Endothelial cell of umbilical vein (primary cell): ENCODE results near the gene BCAR1.

Experiments
- POLR2AphosphoS5 ChIP-seq: IDR thresholded peaks from 2 replicates; pipeline ENCODE4 v1.6.1; 2012; ENCODE audit warnings: low read depth, mild to moderate bottlenecking, control low read depth, low read length, moderate library complexity; ENCODE audit not compliant: insufficient read depth
- TF ChIP-seq, protein P1 (sequence below), 2 donors: IDR thresholded peaks; 1 replicate in 1 of 2; 2 replicates in 1 of 2; pipeline ENCODE4 v1.5.1; 2011; ENCODE audit warnings: low read length in 2 of 2, mild to moderate bottlenecking in 2 of 2, moderate library complexity in 2 of 2, control low read depth in 1 of 2, inconsistent platforms in 1 of 2, low read depth in 1 of 2; ENCODE audit not compliant: insufficient read depth in 1 of 2; ENCODE audit errors: extremely low read depth in 1 of 2

DNA sequence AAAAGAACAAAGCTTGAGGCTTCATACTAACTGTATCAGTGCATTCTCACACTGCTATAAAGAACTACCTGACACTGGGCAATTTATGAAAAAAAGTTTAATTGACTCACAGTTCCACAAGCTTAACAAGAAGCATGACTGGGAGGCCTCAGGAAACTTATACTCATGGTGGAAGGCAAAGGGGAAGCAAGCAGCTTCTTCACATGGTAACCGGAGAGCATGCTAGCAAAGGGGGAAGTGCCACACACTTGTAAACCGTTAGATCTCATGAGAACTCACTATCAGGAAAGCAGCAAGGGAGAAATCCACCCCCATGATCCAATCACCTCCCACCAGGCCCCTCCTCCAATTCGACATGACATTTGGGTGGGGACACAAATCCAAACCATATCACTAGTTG, 69.8 kb downstream of the BCAR1 start:
- TF ChIP-seq, protein P1, sequence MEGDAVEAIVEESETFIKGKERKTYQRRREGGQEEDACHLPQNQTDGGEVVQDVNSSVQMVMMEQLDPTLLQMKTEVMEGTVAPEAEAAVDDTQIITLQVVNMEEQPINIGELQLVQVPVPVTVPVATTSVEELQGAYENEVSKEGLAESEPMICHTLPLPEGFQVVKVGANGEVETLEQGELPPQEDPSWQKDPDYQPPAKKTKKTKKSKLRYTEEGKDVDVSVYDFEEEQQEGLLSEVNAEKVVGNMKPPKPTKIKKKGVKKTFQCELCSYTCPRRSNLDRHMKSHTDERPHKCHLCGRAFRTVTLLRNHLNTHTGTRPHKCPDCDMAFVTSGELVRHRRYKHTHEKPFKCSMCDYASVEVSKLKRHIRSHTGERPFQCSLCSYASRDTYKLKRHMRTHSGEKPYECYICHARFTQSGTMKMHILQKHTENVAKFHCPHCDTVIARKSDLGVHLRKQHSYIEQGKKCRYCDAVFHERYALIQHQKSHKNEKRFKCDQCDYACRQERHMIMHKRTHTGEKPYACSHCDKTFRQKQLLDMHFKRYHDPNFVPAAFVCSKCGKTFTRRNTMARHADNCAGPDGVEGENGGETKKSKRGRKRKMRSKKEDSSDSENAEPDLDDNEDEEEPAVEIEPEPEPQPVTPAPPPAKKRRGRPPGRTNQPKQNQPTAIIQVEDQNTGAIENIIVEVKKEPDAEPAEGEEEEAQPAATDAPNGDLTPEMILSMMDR (IDR thresholded peaks at IDR 0.05; ENCODE audit: extremely low read depth in 1 of 2, insufficient read depth in 1 of 2, low read depth in 1 of 2, low read length in 2 of 2), result no peak
- no peak for TF ChIP-seq POLR2AphosphoS5
